ENCODE data around the gene MLIP.

DNA sequence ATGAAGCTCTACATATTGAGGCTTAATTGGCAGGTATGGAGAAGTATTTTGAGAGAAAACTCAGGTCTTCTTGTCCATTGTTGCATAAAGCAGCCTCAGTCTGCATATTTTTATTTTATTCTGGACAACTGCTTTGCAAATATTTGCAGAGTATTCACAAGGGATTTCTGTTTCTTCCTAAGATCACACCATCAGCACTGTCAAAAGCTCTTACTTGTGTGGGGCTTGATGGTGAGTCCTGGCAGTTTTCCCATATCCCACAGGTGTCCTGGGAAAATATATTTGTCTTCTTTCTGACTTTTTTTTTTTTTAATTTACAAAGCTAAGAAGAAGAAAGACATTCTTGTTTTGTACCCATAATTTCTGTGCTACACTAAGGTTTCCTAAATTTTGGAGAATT is 16.9 kb upstream of the MLIP start:
- TF ChIP-seq, protein P1, sequence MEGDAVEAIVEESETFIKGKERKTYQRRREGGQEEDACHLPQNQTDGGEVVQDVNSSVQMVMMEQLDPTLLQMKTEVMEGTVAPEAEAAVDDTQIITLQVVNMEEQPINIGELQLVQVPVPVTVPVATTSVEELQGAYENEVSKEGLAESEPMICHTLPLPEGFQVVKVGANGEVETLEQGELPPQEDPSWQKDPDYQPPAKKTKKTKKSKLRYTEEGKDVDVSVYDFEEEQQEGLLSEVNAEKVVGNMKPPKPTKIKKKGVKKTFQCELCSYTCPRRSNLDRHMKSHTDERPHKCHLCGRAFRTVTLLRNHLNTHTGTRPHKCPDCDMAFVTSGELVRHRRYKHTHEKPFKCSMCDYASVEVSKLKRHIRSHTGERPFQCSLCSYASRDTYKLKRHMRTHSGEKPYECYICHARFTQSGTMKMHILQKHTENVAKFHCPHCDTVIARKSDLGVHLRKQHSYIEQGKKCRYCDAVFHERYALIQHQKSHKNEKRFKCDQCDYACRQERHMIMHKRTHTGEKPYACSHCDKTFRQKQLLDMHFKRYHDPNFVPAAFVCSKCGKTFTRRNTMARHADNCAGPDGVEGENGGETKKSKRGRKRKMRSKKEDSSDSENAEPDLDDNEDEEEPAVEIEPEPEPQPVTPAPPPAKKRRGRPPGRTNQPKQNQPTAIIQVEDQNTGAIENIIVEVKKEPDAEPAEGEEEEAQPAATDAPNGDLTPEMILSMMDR (IDR thresholded peaks at IDR 0.05): no peak
- no peak for TF ChIP-seq POLR2A (IDR thresholded peaks at IDR 0.05)
